Activated naive CD4-positive, alpha-beta T cell treated with anti-CD3 and anti-CD28 coated beads for 36 hours (primary cell): ENCODE measurements around the gene SLC4A1AP. TPM values are rescaled to one million over a fixed set of nuclear protein-coding genes. Genes with fewer than 3 reads are reported as not detected.

ENCODE experiments used
- CTCF ChIA-PET: fragments of 350-600 bp; sonication (Branson Sonifier 250); formaldehyde crosslinking; loops from one replicate; lab custom pipeline; 2021; ENCODE audit warnings: antibody characterized with exemption; lab: Charles Lee
- DNase-seq: peaks from one replicate; pipeline ENCODE4 v3.0.0-alpha.2; 2020
- H3K27ac Mint-ChIP-seq: one replicate; pipeline ENCODE4 v1.8.0; 2021; ENCODE audit warnings: mild to moderate bottlenecking, mixed read lengths
- H3K27me3 Mint-ChIP-seq: one replicate; pipeline ENCODE4 v1.8.0; 2021; ENCODE audit warnings: low read depth, mixed read lengths
- H3K36me3 Mint-ChIP-seq: one replicate; pipeline ENCODE4 v1.8.0; 2021; ENCODE audit warnings: low read depth, mixed read lengths
- H3K4me1 Mint-ChIP-seq: one replicate; pipeline ENCODE4 v1.8.0; 2021; ENCODE audit warnings: low read depth, mixed read lengths
- H3K4me3 Mint-ChIP-seq: one replicate; pipeline ENCODE4 v1.8.0; 2021; ENCODE audit warnings: mild to moderate bottlenecking, moderate library complexity, mixed read lengths
- H3K9me3 Mint-ChIP-seq: one replicate; pipeline ENCODE4 v1.8.0; 2021; ENCODE audit warnings: mixed read lengths
- intact Hi-C: fragments of 100-400 bp; cut with micrococcal nuclease; formaldehyde crosslinking; loops from one replicate; pipeline ENCODE4 v1.15.1; 2023
- total RNA-seq, 2 experiments: library from RNA; stranded (reverse); gene quantifications; one replicate each; pipeline ENCODE4 v1.2.3, GENCODE V29; 2021

SLC4A1AP gene
- total RNA-seq, 2 experiments from 2014 or later = 21.2 to 22.2 TPM

- Mint-ChIP-seq H3K4me1 (peaks cover 15% of the 10 kb centered on the region), H3K27ac (peak overlapping the region; percentile 44), H3K4me3 (no peak overlapping the region), H3K9me3 (no peaks in the 10 kb centered on the region), H3K27me3 (no peaks in the 10 kb centered on the region), H3K36me3 (no peaks in the 10 kb centered on the region)
- DNase-seq = no peak
- CTCF ChIA-PET = interaction anchor here (0.6 to 3.6 kb wide), 7 partner anchors 11 to 345 kb away, joined by 3 to 30 read pairs (median 4); no protein-coding TSS in a partner anchor
- intact Hi-C loops = no loop called here
These were observed 42.3 kb downstream of the SLC4A1AP start for GRCh38 chr2:27705851-27706622.

- Mint-ChIP-seq H3K27me3 (no peaks in the 10 kb centered on the region), H3K4me3 (no peak overlapping the region), H3K9me3 (no peaks in the 10 kb centered on the region), H3K36me3 (no peaks in the 10 kb centered on the region), H3K27ac (no peak overlapping the region), H3K4me1 (peaks cover 25% of the 10 kb centered on the region)
- no peak for DNase-seq
- intact Hi-C loops = loop anchor here (1.0 kb wide), 1 partner anchor 13 kb away; no protein-coding TSS in a partner anchor
- CTCF ChIA-PET = interaction anchor here (0.6 to 2.0 kb wide), 5 partner anchors 9 to 24 kb away, joined by 3 to 8 read pairs (median 5); no protein-coding TSS in a partner anchor
These were observed 44.0 kb downstream of the SLC4A1AP start for GRCh38 chr2:27707462-27708256.

GRCh38 chr2:27708257-27708654, 44.6 kb downstream of the SLC4A1AP start:
- H3K27ac Mint-ChIP-seq = no peak overlapping the region

GRCh38 chr2:27708666-27709065, 45.0 kb downstream of the SLC4A1AP start:
- H3K27me3 Mint-ChIP-seq = peaks cover 2% of the 10 kb centered on the region

More at GRCh38 chr2:27708257-27708654, 44.6 kb downstream of the SLC4A1AP start:
- no peaks in the 10 kb centered on the region for H3K9me3 Mint-ChIP-seq
- H3K27me3 Mint-ChIP-seq = peaks cover 2% of the 10 kb centered on the region
- no peak overlapping the region for H3K4me3 Mint-ChIP-seq
- no peaks in the 10 kb centered on the region for H3K36me3 Mint-ChIP-seq
- CTCF ChIA-PET = interaction anchor here (0.9 kb wide), 1 partner anchor 20 kb away, joined by 3 read pairs; no protein-coding TSS in a partner anchor
- peaks cover 25% of the 10 kb centered on the region for H3K4me1 Mint-ChIP-seq
- intact Hi-C loops = no loop called here
- no peak for DNase-seq

GRCh38 chr2:27709326-27709725, 45.6 kb downstream of the SLC4A1AP start:
- DNase-seq = no peak
- H3K36me3 Mint-ChIP-seq = no peaks in the 10 kb centered on the region
- no peak overlapping the region for H3K27ac Mint-ChIP-seq
- no peaks in the 10 kb centered on the region for H3K9me3 Mint-ChIP-seq
- peaks cover 24% of the 10 kb centered on the region for H3K4me1 Mint-ChIP-seq
- H3K4me3 Mint-ChIP-seq = no peak overlapping the region
- CTCF ChIA-PET = no interaction called here
- H3K27me3 Mint-ChIP-seq = peaks cover 2% of the 10 kb centered on the region
- intact Hi-C loops = no loop called here

More at GRCh38 chr2:27708666-27709065, 45.0 kb downstream of the SLC4A1AP start:
- intact Hi-C loops = no loop called here
- DNase-seq = no peak
- H3K36me3 Mint-ChIP-seq = no peaks in the 10 kb centered on the region
- H3K4me3 Mint-ChIP-seq = no peak overlapping the region
- peaks cover 24% of the 10 kb centered on the region for H3K4me1 Mint-ChIP-seq
- H3K9me3 Mint-ChIP-seq = no peaks in the 10 kb centered on the region
- CTCF ChIA-PET = interaction anchor here (0.9 kb wide), 1 partner anchor 21 kb away, joined by 3 read pairs; no protein-coding TSS in a partner anchor
- H3K27ac Mint-ChIP-seq = no peak overlapping the region

GRCh38 chr2:27709960-27710575, 46.4 kb downstream of the SLC4A1AP start:
- Mint-ChIP-seq H3K4me1 (peaks cover 28% of the 10 kb centered on the region), H3K27me3 (peaks cover 2% of the 10 kb centered on the region), H3K36me3 (no peaks in the 10 kb centered on the region), H3K9me3 (no peaks in the 10 kb centered on the region), H3K4me3 (no peak overlapping the region), H3K27ac (no peak overlapping the region)
- intact Hi-C loops = no loop called here
- CTCF ChIA-PET = no interaction called here
- no peak for DNase-seq

GRCh38 chr2:27710640-27711430, 47.1 kb downstream of the SLC4A1AP start:
- CTCF ChIA-PET = interaction anchor here (0.5 to 0.7 kb wide), 2 partner anchors 258 to 1127 kb away, joined by 3 read pairs; no protein-coding TSS in a partner anchor
- H3K4me1 Mint-ChIP-seq = peaks cover 25% of the 10 kb centered on the region
- H3K36me3 Mint-ChIP-seq = no peaks in the 10 kb centered on the region
- no peak overlapping the region for H3K4me3 Mint-ChIP-seq
- peak; percentile 37 for DNase-seq
- intact Hi-C loops = loop anchor here (1.0 kb wide), 1 partner anchor 9 kb away; no protein-coding TSS in a partner anchor
- no peak overlapping the region for H3K27ac Mint-ChIP-seq
- H3K27me3 Mint-ChIP-seq = peaks cover 2% of the 10 kb centered on the region
- no peaks in the 10 kb centered on the region for H3K9me3 Mint-ChIP-seq

GRCh38 chr2:27711804-27712203, 48.1 kb downstream of the SLC4A1AP start:
- no peak for DNase-seq
- peaks cover 27% of the 10 kb centered on the region for H3K4me1 Mint-ChIP-seq
- CTCF ChIA-PET = interaction anchor here (0.7 to 3.8 kb wide), 3 partner anchors 8 to 259 kb away, joined by 3 to 24 read pairs (median 15); no protein-coding TSS in a partner anchor
- peaks cover 6% of the 10 kb centered on the region for H3K27me3 Mint-ChIP-seq
- H3K4me3 Mint-ChIP-seq = no peak overlapping the region
- H3K27ac Mint-ChIP-seq = peak overlapping the region; percentile 43
- no peaks in the 10 kb centered on the region for H3K36me3 Mint-ChIP-seq
- intact Hi-C loops = loop anchor here (1.0 kb wide), 1 partner anchor 8 kb away; no protein-coding TSS in a partner anchor
- H3K9me3 Mint-ChIP-seq = no peaks in the 10 kb centered on the region

GRCh38 chr2:27712522-27712921, 48.8 kb downstream of the SLC4A1AP start:
- Mint-ChIP-seq H3K36me3 (no peaks in the 10 kb centered on the region), H3K9me3 (no peaks in the 10 kb centered on the region), H3K4me3 (no peak overlapping the region), H3K27ac (no peak overlapping the region), H3K27me3 (peaks cover 10% of the 10 kb centered on the region), H3K4me1 (peaks cover 32% of the 10 kb centered on the region)
- intact Hi-C loops = no loop called here
- CTCF ChIA-PET = interaction anchor here (0.6 to 3.8 kb wide), 3 partner anchors 9 to 18 kb away, joined by 3 to 24 read pairs (median 15); no protein-coding TSS in a partner anchor
- DNase-seq = no peak

GRCh38 chr2:27713201-27713600, 49.5 kb downstream of the SLC4A1AP start:
- no peaks in the 10 kb centered on the region for H3K36me3 Mint-ChIP-seq
- intact Hi-C loops = no loop called here
- H3K4me1 Mint-ChIP-seq = peaks cover 32% of the 10 kb centered on the region
- H3K27ac Mint-ChIP-seq = no peak overlapping the region
- CTCF ChIA-PET = interaction anchor here (0.6 to 3.8 kb wide), 4 partner anchors 9 to 30 kb away, joined by 3 to 24 read pairs (median 9); no protein-coding TSS in a partner anchor
- H3K4me3 Mint-ChIP-seq = no peak overlapping the region
- no peak for DNase-seq
- peaks cover 11% of the 10 kb centered on the region for H3K27me3 Mint-ChIP-seq
- no peaks in the 10 kb centered on the region for H3K9me3 Mint-ChIP-seq

GRCh38 chr2:27714053-27714452, 50.4 kb downstream of the SLC4A1AP start:
- H3K9me3 Mint-ChIP-seq = no peaks in the 10 kb centered on the region
- peaks cover 11% of the 10 kb centered on the region for H3K27me3 Mint-ChIP-seq
- intact Hi-C loops = no loop called here
- peaks cover 32% of the 10 kb centered on the region for H3K4me1 Mint-ChIP-seq
- no peak overlapping the region for H3K27ac Mint-ChIP-seq
- H3K4me3 Mint-ChIP-seq = no peak overlapping the region
- no peaks in the 10 kb centered on the region for H3K36me3 Mint-ChIP-seq
- DNase-seq = no peak
- CTCF ChIA-PET = interaction anchor here (1.6 to 3.8 kb wide), 3 partner anchors 9 to 40 kb away, joined by 4 to 24 read pairs (median 15); no protein-coding TSS in a partner anchor
